Measurements from ENCODE around the gene ZNF382.

The ZNF382 gene

DNA sequence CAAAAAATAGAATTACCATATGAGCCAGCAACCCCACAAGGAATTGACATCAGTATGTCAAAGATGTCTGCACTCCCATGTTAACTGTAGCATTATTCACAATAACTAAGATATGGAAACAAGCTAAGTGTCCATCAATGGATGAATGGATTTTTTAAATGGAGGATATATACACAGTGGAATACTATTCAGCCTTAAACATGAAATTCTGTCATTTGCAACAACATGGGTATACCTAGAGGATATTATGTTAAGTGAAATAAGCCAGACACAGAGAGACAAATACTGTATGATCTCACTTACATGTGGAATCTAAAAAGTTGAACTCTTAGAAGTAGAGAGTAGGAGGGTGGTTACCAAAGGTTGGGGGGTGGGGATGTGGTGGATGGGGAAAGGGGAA, 74.3 kb downstream of the ZNF382 start:
- no peak for DNase-seq (ENCODE audit: low read depth, low spot score)

All from activated naive CD8-positive, alpha-beta T cell treated with anti-CD3 and anti-CD28 coated beads, Interleukin-2, amount 50 U/mL, for 16 hours (primary cell).